K562 (cell line): ENCODE measurements around the gene C1QTNF12. TPM values are rescaled to one million over a fixed set of nuclear protein-coding genes. Genes with fewer than 3 reads are reported as not detected.
A peak's percentile ranks its signal among the peaks of the same experiment; 100 is the strongest.

Source experiments
- ATAC-seq: fragments of 200-7000 bp; cut with Tn5 transposase; 3 replicates; pipeline ENCODE4 v1.9.1; 2020; ENCODE audit warnings: moderate library complexity
- BruUV-seq: library from RNA; stranded (reverse); fragments of 400-500 nt; replicated peaks from 2 replicates; lab custom pipeline; 2021; lab: Mats Ljungman, UMichigan
- CTCF ChIA-PET: fragments of 300-600 bp; formaldehyde crosslinking; extraction: SDS; loops from one replicate; lab custom pipeline; 2021; ENCODE audit warnings: low intra/inter-chr PET ratio; lab: Yijun Ruan, JAX
- POLR2A ChIA-PET: fragments of 300-600, 350-650 bp; sonication (Branson Sonifier 250); formaldehyde crosslinking; extraction: SDS; loops from one replicate; lab custom pipeline; 2021; ENCODE audit warnings: antibody characterized with exemption, inconsistent platforms; lab: Yijun Ruan, JAX
- DNase-seq, 4 experiments: peaks; one replicate each; pipeline versions ENCODE4 v3.0.0 to v3.0.0-alpha.2; 2011 to 2018; ENCODE audit warnings: low spot score in 3 of 4, mixed read lengths in 3 of 4; ENCODE audit errors: extremely low read depth in 1 of 4
- FAIRE-seq: peaks from 2 replicates; lab custom pipeline; 2011; peaks lifted over from hg19 to GRCh38; lab: Jason Lieb, UNC
- H2AFZ ChIP-seq: 2 replicates; pipeline ENCODE4 v1.6.0; 2011; ENCODE audit warnings: low read depth, low read length, control low read depth, inconsistent platforms
- H3K27ac ChIP-seq: fragments of 200-600 bp; 3 replicates; pipeline ENCODE4 v1.8.0; 2011; ENCODE audit warnings: low read depth, mild to moderate bottlenecking, control low read depth, inconsistent platforms, low read length, moderate library complexity, mixed read lengths; ENCODE audit errors: extremely low read depth
- H3K27me3 ChIP-seq, 2 experiments: fragments of 300-600 bp in 1 of 2; 2 replicates in 1 of 2; 3 replicates in 1 of 2; pipeline versions ENCODE4 v1.6.0 to v1.8.0; 2011; ENCODE audit warnings: inconsistent platforms in 2 of 2, low read length in 2 of 2, mild to moderate bottlenecking in 1 of 2, mixed read lengths in 1 of 2, moderate library complexity in 1 of 2; ENCODE audit not compliant: control insufficient read depth in 2 of 2, insufficient read depth in 2 of 2
- H3K36me3 ChIP-seq: fragments of 300-600 bp; 3 replicates; pipeline ENCODE4 v1.8.0; 2011; ENCODE audit warnings: mild to moderate bottlenecking, low read length, inconsistent platforms; ENCODE audit not compliant: control insufficient read depth, insufficient read depth
- H3K4me1 ChIP-seq, 2 experiments: fragments of 200-600 bp in 1 of 2; replicated peaks in 1 of 2; 2 replicates in 1 of 2; 3 replicates in 1 of 2; pipeline versions ENCODE4 v1.5.1 to v1.8.0; 2011; ENCODE audit warnings: inconsistent platforms in 2 of 2, low read length in 2 of 2, mild to moderate bottlenecking in 1 of 2, mixed read lengths in 1 of 2, moderate library complexity in 1 of 2; ENCODE audit not compliant: control insufficient read depth in 2 of 2, insufficient read depth in 2 of 2
- H3K4me2 ChIP-seq: 2 replicates; pipeline ENCODE4 v1.6.1; 2011; ENCODE audit warnings: low read length, control low read depth, inconsistent platforms, mixed read lengths; ENCODE audit not compliant: insufficient read depth
- H3K4me3 ChIP-seq: fragments of 200-600 bp; sonication (generic), shearing (Covaris generic); 2 replicates; pipeline ENCODE4 v1.5.1; 2016; ENCODE audit warnings: control low read depth, inconsistent platforms
- H3K79me2 ChIP-seq: fragments of 200-600 bp; 3 replicates; pipeline ENCODE4 v1.8.0; 2011; ENCODE audit warnings: low read length, inconsistent platforms; ENCODE audit not compliant: control insufficient read depth, insufficient read depth
- H3K9ac ChIP-seq, 2 experiments: 2 replicates each; pipeline versions ENCODE4 v1.6.0 to v1.6.1; 2011; ENCODE audit warnings: low read depth in 2 of 2, low read length in 2 of 2, control low read depth in 1 of 2, inconsistent platforms in 1 of 2, mild to moderate bottlenecking in 1 of 2, mixed read lengths in 1 of 2; ENCODE audit not compliant: insufficient read depth in 1 of 2
- H3K9me1 ChIP-seq: one replicate; pipeline ENCODE4 v1.6.0; 2011; ENCODE audit warnings: inconsistent platforms, mild to moderate bottlenecking, low read length, moderate library complexity; ENCODE audit not compliant: control insufficient read depth, insufficient read depth
- H3K9me3 ChIP-seq: replicated peaks from 2 replicates; pipeline ENCODE4 v1.5.1; 2011; ENCODE audit warnings: low read depth, low read length, inconsistent platforms; ENCODE audit not compliant: control insufficient read depth, insufficient read depth
- H4K20me1 ChIP-seq: replicated peaks from 2 replicates; pipeline ENCODE4 v1.6.1; 2011; ENCODE audit warnings: low read length, inconsistent platforms, mixed read lengths; ENCODE audit not compliant: control insufficient read depth, insufficient read depth
- HDGF ChIP-seq: fragments of 450-650 bp; IDR thresholded peaks from 2 replicates; pipeline ENCODE4 v1.6.1; 2016
- POLR2G ChIP-seq: fragments of 200-400 bp; formaldehyde crosslinking; IDR thresholded peaks from 2 replicates; pipeline ENCODE4 v1.6.1; 2017; ENCODE audit warnings: low read depth, mild to moderate bottlenecking, antibody characterized with exemption, low read length, moderate library complexity
- WGBS: fragments of 100-300 bp; shearing (Covaris generic); methylation state at CpG from one replicate; pipeline ENCODE4 v1.1.6; 2016; ENCODE audit warnings: low coverage, mixed read lengths; ENCODE audit not compliant: insufficient coverage; ENCODE audit errors: missing lambda C conversion rate; 5-methylcytosine and 5-hydroxymethylcytosine counted together
- in situ Hi-C: fragments of 300-500 bp; cut with MboI; formaldehyde crosslinking; loops from 4 replicates; pipeline ENCODE4 v1.15.0; 2018; ENCODE audit warnings: inconsistent platforms, mixed read lengths
- intact Hi-C: fragments of 100-400 bp; cut with micrococcal nuclease; formaldehyde crosslinking; loops from 2 replicates; pipeline ENCODE4 v1.14.2; 2022
- polyA plus RNA-seq, 8 experiments: library from polyadenylated mRNA; depleted of rRNA in 4 of 8; stranded (reverse) in 5 of 8; unstranded in 3 of 8; fragments of >200 nt; fragmentation: Nextera tagmentation in 2 of 8; fragmentation: Illumina TruSeq in 1 of 8; extraction: Ambion mirVana in 2 of 8; extraction: Trizol in 1 of 8; gene quantifications; 2 replicates each; pipeline versions ENCODE4 v1.2.1 to v1.2.3, GENCODE V29; 2011 to 2014; ENCODE audit warnings: inconsistent platforms in 1 of 8, missing spikeins in 1 of 8
- total RNA-seq, 7 experiments: library from RNA; depleted of rRNA in 6 of 7; stranded (reverse); fragments of >200 nt in 6 of 7; fragmentation: Illumina TruSeq in 2 of 7; extraction: Trizol in 2 of 7; gene quantifications; 2 replicates each; pipeline versions ENCODE4 v1.2.1 to v1.2.3, GENCODE V29; 2011 to 2021; ENCODE audit warnings: low replicate concordance in 1 of 7
- TF ChIP-seq, protein P1 (sequence below), 2 experiments: IDR thresholded peaks; 2 replicates each; pipeline ENCODE4 v1.6.1; 2012; ENCODE audit warnings: improper control_type of control experiment in 2 of 2, low read depth in 2 of 2, low read length in 2 of 2, borderline replicate concordance in 1 of 2

Gene C1QTNF12
- total and polyA plus RNA-seq, 9 of the 15 experiments (the other 6 are each of a cell fraction or from before 2014, with no cell fraction given) = 0.11 to 4.3 (median 0.93) TPM; not detected in 3

DNA sequence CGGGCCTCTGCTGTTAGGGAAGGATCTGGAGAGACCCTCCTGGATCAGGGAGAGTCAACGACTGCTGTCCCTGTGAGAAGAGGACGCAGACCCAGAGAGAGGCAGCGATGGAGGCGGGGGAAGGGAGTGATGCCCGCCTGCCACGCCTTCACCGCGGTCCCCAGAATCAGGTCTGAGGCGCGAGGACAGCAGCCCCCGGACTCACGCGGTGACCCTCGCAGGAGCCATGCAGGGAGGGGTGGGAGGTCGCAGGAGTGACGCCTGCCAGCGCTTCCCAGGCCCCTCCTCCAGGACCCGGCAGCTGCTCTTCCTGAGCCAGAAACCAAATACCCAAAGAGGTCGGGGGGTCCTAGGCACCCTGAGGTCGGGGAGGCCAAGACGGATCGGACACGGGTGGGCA is 26.3 kb downstream of the C1QTNF12 start:
- no peak for ATAC-seq

GRCh38 chr1:1219341-1219740 is 27.2 kb downstream of the C1QTNF12 start:
- POLR2A ChIA-PET = no interaction called here
- TF ChIP-seq, protein P1, sequence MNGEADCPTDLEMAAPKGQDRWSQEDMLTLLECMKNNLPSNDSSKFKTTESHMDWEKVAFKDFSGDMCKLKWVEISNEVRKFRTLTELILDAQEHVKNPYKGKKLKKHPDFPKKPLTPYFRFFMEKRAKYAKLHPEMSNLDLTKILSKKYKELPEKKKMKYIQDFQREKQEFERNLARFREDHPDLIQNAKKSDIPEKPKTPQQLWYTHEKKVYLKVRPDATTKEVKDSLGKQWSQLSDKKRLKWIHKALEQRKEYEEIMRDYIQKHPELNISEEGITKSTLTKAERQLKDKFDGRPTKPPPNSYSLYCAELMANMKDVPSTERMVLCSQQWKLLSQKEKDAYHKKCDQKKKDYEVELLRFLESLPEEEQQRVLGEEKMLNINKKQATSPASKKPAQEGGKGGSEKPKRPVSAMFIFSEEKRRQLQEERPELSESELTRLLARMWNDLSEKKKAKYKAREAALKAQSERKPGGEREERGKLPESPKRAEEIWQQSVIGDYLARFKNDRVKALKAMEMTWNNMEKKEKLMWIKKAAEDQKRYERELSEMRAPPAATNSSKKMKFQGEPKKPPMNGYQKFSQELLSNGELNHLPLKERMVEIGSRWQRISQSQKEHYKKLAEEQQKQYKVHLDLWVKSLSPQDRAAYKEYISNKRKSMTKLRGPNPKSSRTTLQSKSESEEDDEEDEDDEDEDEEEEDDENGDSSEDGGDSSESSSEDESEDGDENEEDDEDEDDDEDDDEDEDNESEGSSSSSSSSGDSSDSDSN (IDR thresholded peaks at IDR 0.05; ENCODE audit: borderline replicate concordance in 1 of 2, low read depth in 2 of 2, low read length in 2 of 2) = no peak
- H4K20me1 ChIP-seq = peaks cover 3% of the 10 kb centered on the region; the same call in 1 of the 2 replicates
- in situ Hi-C loops (no loop called here), intact Hi-C loops (no loop called here)
- H3K27me3 ChIP-seq = no peaks in the 10 kb centered on the region
- no peak overlapping the region for H2AFZ ChIP-seq
- no peak overlapping the region for H3K4me2 ChIP-seq
- WGBS = 95% methylated on average over 18 of the region's 20 CpGs
- DNase-seq (no peak), ATAC-seq (no peak), FAIRE-seq (no peak)
- peaks cover 86% of the 10 kb centered on the region; the same call in 2 of the 3 replicates for H3K36me3 ChIP-seq
- no peak overlapping the region for H3K27ac ChIP-seq
- CTCF ChIA-PET = no interaction called here
- no peaks in the 10 kb centered on the region for H3K9me3 ChIP-seq
- H3K4me1 ChIP-seq = peaks cover 0 to 61% of the 10 kb centered on the region in 2 experiments; a peak in 1 of 5 replicates
- H3K4me3 ChIP-seq = no peak overlapping the region
- H3K9ac ChIP-seq = no peak overlapping the region
- no peaks in the 10 kb centered on the region for H3K9me1 ChIP-seq
- peaks cover 5% of the 10 kb centered on the region; the same call in 1 of the 3 replicates for H3K79me2 ChIP-seq
- BruUV-seq = no TSS peak

More for the DNA sequence above, 26.3 kb downstream of the C1QTNF12 start:
- in situ Hi-C loops = no loop called here
- Histone ChIP-seq H2AFZ (no peak overlapping the region), H3K4me3 (no peak overlapping the region), H3K36me3 (peaks cover 94% of the 10 kb centered on the region; the same call in 2 of the 3 replicates), H3K27ac (no peak overlapping the region), H3K4me1 (peaks cover 0 to 60% of the 10 kb centered on the region in 2 experiments; a peak in 1 of 5 replicates), H3K9ac (no peak overlapping the region), H3K79me2 (peaks cover 13% of the 10 kb centered on the region; the same call in 2 of the 3 replicates), H3K9me3 (no peaks in the 10 kb centered on the region), H3K27me3 (no peaks in the 10 kb centered on the region)
- no TSS peak for BruUV-seq
- WGBS = 94% methylated on average over 17 of the region's 24 CpGs
- CTCF ChIA-PET = no interaction called here
- peak in 2 of 4 experiments; percentile 44 to 47 for DNase-seq
- TF ChIP-seq POLR2G (peak; percentile 54; the same call in 1 of the 2 replicates), HDGF (no peak)
- TF ChIP-seq, all 486 proteins: peak for 1
- POLR2A ChIA-PET = interaction anchor here (0.7 to 1.5 kb wide), 2 partner anchors 11 to 69 kb away, joined by 3 to 6 read pairs; partner anchors contain the start of genes B3GALT6 and SDF4
- H3K9me1 ChIP-seq = no peaks in the 10 kb centered on the region
- FAIRE-seq = no peak
- no peak overlapping the region for H3K4me2 ChIP-seq
- intact Hi-C loops = no loop called here
- peaks cover 3% of the 10 kb centered on the region; the same call in 1 of the 2 replicates for H4K20me1 ChIP-seq
